K562 (cell line): ENCODE measurements around the gene RRM2. TPM values are rescaled to one million over a fixed set of nuclear protein-coding genes. Genes with fewer than 3 reads are reported as not detected.

Source experiments
- ATF3 ChIP-seq, 2 experiments: fragments of 450-650 bp in 1 of 2; sonication (generic) in 1 of 2; formaldehyde crosslinking in 1 of 2; IDR thresholded peaks in 1 of 2; conservative IDR thresholded peaks in 1 of 2; 2 replicates each; pipeline versions ENCODE4 v1.6.1 to v1.8.1; 2016 to 2023; ENCODE audit warnings: mild to moderate bottlenecking in 2 of 2, moderate library complexity in 2 of 2, inconsistent platforms in 1 of 2, missing genetic modification reagents in 1 of 2
- CEBPB ChIP-seq: fragments of 450-650 bp; IDR thresholded peaks from 2 replicates; pipeline ENCODE4 v1.6.1; 2016; ENCODE audit warnings: missing genetic modification characterization, missing compliant biosample characterization
- CTBP1 ChIP-seq: fragments of 450-650 bp; IDR thresholded peaks from 2 replicates; pipeline ENCODE4 v1.6.1; 2016; ENCODE audit warnings: borderline replicate concordance
- E2F5 ChIP-seq: sonication (generic); formaldehyde crosslinking; IDR thresholded peaks from 2 replicates; pipeline ENCODE4 v1.8.0; 2022; ENCODE audit warnings: mild to moderate bottlenecking, missing genetic modification reagents
- FOXK2 ChIP-seq, 2 experiments: fragments of 450-650 bp; IDR thresholded peaks in 1 of 2; conservative IDR thresholded peaks in 1 of 2; 2 replicates each; pipeline ENCODE4 v1.6.1; 2016; ENCODE audit warnings: low read depth in 2 of 2, mild to moderate bottlenecking in 1 of 2
- IFI16 ChIP-seq: fragments of 250-450 bp; sonication (Bioruptor Pico); IDR thresholded peaks from 2 replicates; pipeline ENCODE4 v2.1.2; 2022; ENCODE audit warnings: mild to moderate bottlenecking, inconsistent platforms
- MNT ChIP-seq, 2 experiments: fragments of 450-650 bp; conservative IDR thresholded peaks; 2 replicates each; pipeline ENCODE4 v1.6.1; 2017; ENCODE audit warnings: mild to moderate bottlenecking in 2 of 2, moderate library complexity in 2 of 2
- NFIC ChIP-seq: fragments of 450-650 bp; IDR thresholded peaks from 2 replicates; pipeline ENCODE4 v1.6.1; 2017; ENCODE audit warnings: mild to moderate bottlenecking, inconsistent platforms
- PHB2 ChIP-seq: fragments of 450-650 bp; IDR thresholded peaks from 2 replicates; pipeline ENCODE4 v1.6.1; 2017; ENCODE audit warnings: low read depth
- RAD51 ChIP-seq: fragments of 450-650 bp; IDR thresholded peaks from 2 replicates; pipeline ENCODE4 v1.7.1; 2016; ENCODE audit warnings: low read depth, mild to moderate bottlenecking, borderline replicate concordance
- SLC30A9 ChIP-seq: fragments of 250-450 bp; sonication (Bioruptor Pico); IDR thresholded peaks from 2 replicates; pipeline ENCODE4 v1.8.0; 2022; ENCODE audit warnings: mild to moderate bottlenecking, moderate library complexity
- SMAD1 ChIP-seq: fragments of 150-350 bp; IDR thresholded peaks from 2 replicates; pipeline ENCODE4 v1.6.1; 2014; ENCODE audit warnings: low read length, low read depth; ENCODE audit not compliant: partially characterized antibody
- SUPT5H ChIP-seq: fragments of 450-650 bp; IDR thresholded peaks from 2 replicates; pipeline ENCODE4 v1.6.1; 2016
- TAF9B ChIP-seq: fragments of 450-650 bp; IDR thresholded peaks from 2 replicates; pipeline ENCODE4 v1.6.1; 2018; ENCODE audit warnings: mild to moderate bottlenecking; ENCODE audit not compliant: partially characterized antibody
- ZNF121 ChIP-seq: sonication (generic); formaldehyde crosslinking; conservative IDR thresholded peaks from 2 replicates; pipeline ENCODE4 v1.8.0; 2022; ENCODE audit warnings: missing genetic modification reagents
- ZNF445 ChIP-seq: fragments of 250-450 bp; sonication (Bioruptor Pico); IDR thresholded peaks from 2 replicates; pipeline ENCODE4 v1.4.0; 2020; ENCODE audit warnings: low read depth, mild to moderate bottlenecking, moderate library complexity
- polyA plus RNA-seq, 8 experiments: library from polyadenylated mRNA; depleted of rRNA in 4 of 8; stranded (reverse) in 5 of 8; unstranded in 3 of 8; fragments of >200 nt; fragmentation: Nextera tagmentation in 2 of 8; fragmentation: Illumina TruSeq in 1 of 8; extraction: Ambion mirVana in 2 of 8; extraction: Trizol in 1 of 8; gene quantifications; 2 replicates each; pipeline versions ENCODE4 v1.2.1 to v1.2.3, GENCODE V29; 2011 to 2014; ENCODE audit warnings: inconsistent platforms in 1 of 8, missing spikeins in 1 of 8
- total RNA-seq, 7 experiments: library from RNA; depleted of rRNA in 6 of 7; stranded (reverse); fragments of >200 nt in 6 of 7; fragmentation: Illumina TruSeq in 2 of 7; extraction: Trizol in 2 of 7; gene quantifications; 2 replicates each; pipeline versions ENCODE4 v1.2.1 to v1.2.3, GENCODE V29; 2011 to 2021; ENCODE audit warnings: low replicate concordance in 1 of 7
- TF ChIP-seq, protein P1 (sequence below): conservative IDR thresholded peaks from 2 replicates; pipeline ENCODE4 v1.6.1; 2011; ENCODE audit warnings: low read depth, mild to moderate bottlenecking, low read length; ENCODE audit not compliant: control insufficient read depth
- TF ChIP-seq, protein P2 (sequence below): fragments of 250-450 bp; sonication (Bioruptor Pico); IDR thresholded peaks from 2 replicates; pipeline ENCODE4 v1.5.0; 2020; ENCODE audit warnings: mild to moderate bottlenecking, borderline replicate concordance

Gene RRM2
- total and polyA plus RNA-seq, 9 of the 15 experiments (the other 6 are each of a cell fraction or from before 2014, with no cell fraction given) = 50.1 to 244 (median 128) TPM

- TF ChIP-seq ZNF445 (CRISPR knock-in tag) (no peak), SMAD1 (no peak), IFI16 (no peak), SUPT5H (peak; percentile 38), PHB2 (no peak), RAD51 (no peak), ZNF121 (CRISPR knock-in tag) (peak; percentile 67; the same call in 1 of the 2 replicates), MNT (conservative IDR thresholded peaks at IDR 0.05) (peak in 1 of 2 experiments; percentile 39; a peak in 2 of 4 replicates), ATF3 (IDR thresholded peaks at IDR 0.05) (0 out of 2 replicates have a peak, but pooled peaks have one; percentile 26), ATF3 (CRISPR knock-in tag; conservative IDR thresholded peaks at IDR 0.05) (no peak), NFIC (peak; percentile 89), FOXK2 (conservative IDR thresholded peaks at IDR 0.05 in 1 of 2, IDR thresholded peaks at IDR 0.05 in 1 of 2; ENCODE audit: low read depth in 2 of 2) (0 out of 4 replicates have a peak, but pooled peaks of 1 of the 2 experiments have one; percentile 27), CEBPB (peak; percentile 85), TAF9B (no peak), CTBP1 (peak; percentile 18; the same call in 1 of the 2 replicates), SLC30A9 (no peak), E2F5 (CRISPR knock-in tag) (no peak)
- TF ChIP-seq, protein P1, sequence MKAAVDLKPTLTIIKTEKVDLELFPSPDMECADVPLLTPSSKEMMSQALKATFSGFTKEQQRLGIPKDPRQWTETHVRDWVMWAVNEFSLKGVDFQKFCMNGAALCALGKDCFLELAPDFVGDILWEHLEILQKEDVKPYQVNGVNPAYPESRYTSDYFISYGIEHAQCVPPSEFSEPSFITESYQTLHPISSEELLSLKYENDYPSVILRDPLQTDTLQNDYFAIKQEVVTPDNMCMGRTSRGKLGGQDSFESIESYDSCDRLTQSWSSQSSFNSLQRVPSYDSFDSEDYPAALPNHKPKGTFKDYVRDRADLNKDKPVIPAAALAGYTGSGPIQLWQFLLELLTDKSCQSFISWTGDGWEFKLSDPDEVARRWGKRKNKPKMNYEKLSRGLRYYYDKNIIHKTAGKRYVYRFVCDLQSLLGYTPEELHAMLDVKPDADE = no peak
- TF ChIP-seq, protein P2, sequence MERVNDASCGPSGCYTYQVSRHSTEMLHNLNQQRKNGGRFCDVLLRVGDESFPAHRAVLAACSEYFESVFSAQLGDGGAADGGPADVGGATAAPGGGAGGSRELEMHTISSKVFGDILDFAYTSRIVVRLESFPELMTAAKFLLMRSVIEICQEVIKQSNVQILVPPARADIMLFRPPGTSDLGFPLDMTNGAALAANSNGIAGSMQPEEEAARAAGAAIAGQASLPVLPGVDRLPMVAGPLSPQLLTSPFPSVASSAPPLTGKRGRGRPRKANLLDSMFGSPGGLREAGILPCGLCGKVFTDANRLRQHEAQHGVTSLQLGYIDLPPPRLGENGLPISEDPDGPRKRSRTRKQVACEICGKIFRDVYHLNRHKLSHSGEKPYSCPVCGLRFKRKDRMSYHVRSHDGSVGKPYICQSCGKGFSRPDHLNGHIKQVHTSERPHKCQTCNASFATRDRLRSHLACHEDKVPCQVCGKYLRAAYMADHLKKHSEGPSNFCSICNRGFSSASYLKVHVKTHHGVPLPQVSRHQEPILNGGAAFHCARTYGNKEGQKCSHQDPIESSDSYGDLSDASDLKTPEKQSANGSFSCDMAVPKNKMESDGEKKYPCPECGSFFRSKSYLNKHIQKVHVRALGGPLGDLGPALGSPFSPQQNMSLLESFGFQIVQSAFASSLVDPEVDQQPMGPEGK (CRISPR knock-in tag) = no peak
Measured at GRCh38 chr2:10136101-10136934, 13.8 kb downstream of the RRM2 start (continued).
